AG10803 (cell line): ENCODE data around the gene SEC16A.

Source experiments
- DNase-seq: peaks from one replicate; pipeline ENCODE4 v3.0.0; 2010; ENCODE audit warnings: low read depth
- H3K4me3 ChIP-seq: 2 replicates; pipeline ENCODE4 v1.5.1; 2011; ENCODE audit warnings: mild to moderate bottlenecking, low read length, control low read depth
- CTCF ChIP-seq: conservative IDR thresholded peaks from 2 replicates; pipeline ENCODE4 v1.5.1; 2011; ENCODE audit warnings: mild to moderate bottlenecking, low read length, control low read depth, inconsistent platforms

The SEC16A gene, protein sequence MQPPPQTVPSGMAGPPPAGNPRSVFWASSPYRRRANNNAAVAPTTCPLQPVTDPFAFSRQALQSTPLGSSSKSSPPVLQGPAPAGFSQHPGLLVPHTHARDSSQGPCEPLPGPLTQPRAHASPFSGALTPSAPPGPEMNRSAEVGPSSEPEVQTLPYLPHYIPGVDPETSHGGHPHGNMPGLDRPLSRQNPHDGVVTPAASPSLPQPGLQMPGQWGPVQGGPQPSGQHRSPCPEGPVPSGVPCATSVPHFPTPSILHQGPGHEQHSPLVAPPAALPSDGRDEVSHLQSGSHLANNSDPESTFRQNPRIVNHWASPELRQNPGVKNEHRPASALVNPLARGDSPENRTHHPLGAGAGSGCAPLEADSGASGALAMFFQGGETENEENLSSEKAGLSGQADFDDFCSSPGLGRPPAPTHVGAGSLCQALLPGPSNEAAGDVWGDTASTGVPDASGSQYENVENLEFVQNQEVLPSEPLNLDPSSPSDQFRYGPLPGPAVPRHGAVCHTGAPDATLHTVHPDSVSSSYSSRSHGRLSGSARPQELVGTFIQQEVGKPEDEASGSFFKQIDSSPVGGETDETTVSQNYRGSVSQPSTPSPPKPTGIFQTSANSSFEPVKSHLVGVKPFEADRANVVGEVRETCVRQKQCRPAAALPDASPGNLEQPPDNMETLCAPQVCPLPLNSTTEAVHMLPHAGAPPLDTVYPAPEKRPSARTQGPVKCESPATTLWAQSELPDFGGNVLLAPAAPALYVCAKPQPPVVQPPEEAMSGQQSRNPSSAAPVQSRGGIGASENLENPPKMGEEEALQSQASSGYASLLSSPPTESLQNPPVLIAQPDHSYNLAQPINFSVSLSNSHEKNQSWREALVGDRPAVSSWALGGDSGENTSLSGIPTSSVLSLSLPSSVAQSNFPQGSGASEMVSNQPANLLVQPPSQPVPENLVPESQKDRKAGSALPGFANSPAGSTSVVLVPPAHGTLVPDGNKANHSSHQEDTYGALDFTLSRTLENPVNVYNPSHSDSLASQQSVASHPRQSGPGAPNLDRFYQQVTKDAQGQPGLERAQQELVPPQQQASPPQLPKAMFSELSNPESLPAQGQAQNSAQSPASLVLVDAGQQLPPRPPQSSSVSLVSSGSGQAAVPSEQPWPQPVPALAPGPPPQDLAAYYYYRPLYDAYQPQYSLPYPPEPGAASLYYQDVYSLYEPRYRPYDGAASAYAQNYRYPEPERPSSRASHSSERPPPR (N-terminal part only)

GRCh38 chr9:136482793-136483588 lies at the start of gene SEC16A:
Gene SEC16A (minus strand): TSS chr9:136483040. CDS start chr9:136477615, 5,425 bp downstream.
- no peak for TF ChIP-seq CTCF
- peak; percentile 97 for DNase-seq
- H3K4me3 ChIP-seq = peak within 1 kb of the TSS; percentile 79

GRCh38 chr9:136531904-136532798 lies 49.3 kb upstream of the SEC16A start:
- H3K4me3 ChIP-seq = no peak overlapping the region
- TF ChIP-seq CTCF = no peak
- no peak for DNase-seq

DNA sequence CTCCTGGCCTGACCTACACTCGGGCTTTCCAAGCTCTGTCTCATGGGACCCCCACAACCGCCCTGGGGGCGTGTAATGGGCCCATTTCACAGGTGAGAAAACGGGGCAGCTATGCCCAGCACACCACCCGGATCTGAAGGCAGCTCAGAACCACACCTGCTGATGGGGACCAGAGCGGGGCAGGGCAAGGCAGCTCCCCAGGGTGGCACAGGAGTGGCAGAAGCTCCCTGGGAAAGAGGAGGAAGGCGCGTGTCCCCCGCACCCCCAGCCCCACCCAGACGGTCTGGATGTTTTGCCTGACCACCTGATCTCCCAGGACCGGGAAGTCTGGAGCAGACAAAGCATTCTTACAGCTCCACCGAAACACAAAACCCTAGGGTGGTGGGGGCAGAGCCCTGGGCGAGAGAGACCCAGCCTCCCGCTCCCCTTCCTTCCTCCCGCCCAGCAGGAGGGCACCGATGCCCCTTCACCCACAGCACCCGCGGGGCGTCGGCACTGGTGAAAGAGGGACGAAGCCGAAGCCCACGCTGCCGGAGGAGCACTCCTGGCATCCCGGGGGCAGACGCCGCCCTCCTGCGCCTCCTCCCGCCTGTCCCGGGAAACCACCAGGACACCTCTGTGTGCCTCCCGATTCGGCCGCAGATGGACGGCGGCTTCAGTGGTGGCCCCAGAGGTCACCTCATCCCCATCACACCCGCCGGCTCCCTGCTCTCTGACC lies 48.5 kb upstream of the SEC16A start:
- H3K4me3 ChIP-seq = no peak overlapping the region
- no peak for DNase-seq
- TF ChIP-seq CTCF = no peak

- no peak overlapping the region for H3K4me3 ChIP-seq
- no peak for TF ChIP-seq CTCF
- DNase-seq = no peak
These were observed 47.7 kb upstream of the SEC16A start for GRCh38 chr9:136530461-136531089.

DNA sequence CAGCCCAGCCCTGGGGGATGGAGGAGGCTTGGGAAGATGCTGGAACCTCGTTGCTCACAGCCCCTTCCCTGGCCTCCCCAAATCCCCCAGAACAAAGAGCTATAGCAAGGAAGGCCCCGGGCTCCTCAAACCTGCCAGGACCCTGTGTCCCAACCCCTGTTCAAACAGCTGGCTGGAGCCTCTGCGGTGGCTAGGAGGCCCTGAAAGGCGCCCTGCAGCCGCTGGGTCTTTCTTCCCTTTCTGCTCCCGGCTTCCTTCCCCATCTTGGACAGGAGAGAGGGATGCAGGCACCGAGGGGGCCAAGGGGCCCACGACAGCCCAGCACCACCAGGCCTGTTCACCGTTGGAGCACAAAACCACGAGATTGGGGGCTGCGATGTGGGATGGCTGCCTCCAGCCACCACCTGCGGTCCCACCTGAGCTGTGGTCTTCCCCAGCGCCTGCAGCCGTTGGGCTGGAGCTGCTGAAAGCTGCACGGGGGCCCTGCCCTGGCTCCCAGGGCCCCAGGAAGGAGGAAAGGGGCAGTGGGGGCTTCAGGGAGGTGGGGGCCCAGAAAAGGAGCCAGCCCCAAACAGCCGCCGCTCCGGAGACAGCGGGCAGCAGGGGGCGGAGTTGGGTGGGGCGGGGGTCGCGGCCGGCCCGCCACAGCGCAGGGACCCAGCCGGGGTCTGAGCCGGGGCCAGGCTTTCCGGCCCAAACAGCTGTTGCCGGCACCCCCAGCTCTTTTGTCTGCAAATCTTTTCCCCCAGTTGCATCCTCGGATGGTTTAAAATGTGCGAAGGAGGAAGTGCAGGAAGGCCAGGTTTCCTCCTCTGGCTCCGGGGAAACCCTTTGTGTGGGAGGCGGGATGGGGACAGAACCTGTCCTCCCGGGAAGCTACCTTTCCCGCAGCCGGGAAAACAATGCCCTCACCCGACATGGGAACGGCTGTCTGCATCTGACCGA lies 46.9 kb upstream of the SEC16A start:
- no peak for TF ChIP-seq CTCF
- no peak for DNase-seq
- no peak overlapping the region for H3K4me3 ChIP-seq
